D721Med (cell line): Measurements from ENCODE around the gene NVL.

Experiments used
- DNase-seq: peaks from one replicate; pipeline ENCODE4 v3.0.0; 2011; ENCODE audit warnings: low spot score; ENCODE audit not compliant: insufficient read length
- FAIRE-seq: peaks from 2 replicates; lab custom pipeline; 2011; peaks lifted over from hg19 to GRCh38; lab: Jason Lieb, UNC
- TF ChIP-seq, protein P1 (sequence below): IDR thresholded peaks from 2 replicates; pipeline ENCODE4 v1.5.1; 2012; ENCODE audit warnings: mild to moderate bottlenecking, control low read depth; ENCODE audit not compliant: insufficient read depth; ENCODE audit errors: missing control alignments

The NVL gene

DNA sequence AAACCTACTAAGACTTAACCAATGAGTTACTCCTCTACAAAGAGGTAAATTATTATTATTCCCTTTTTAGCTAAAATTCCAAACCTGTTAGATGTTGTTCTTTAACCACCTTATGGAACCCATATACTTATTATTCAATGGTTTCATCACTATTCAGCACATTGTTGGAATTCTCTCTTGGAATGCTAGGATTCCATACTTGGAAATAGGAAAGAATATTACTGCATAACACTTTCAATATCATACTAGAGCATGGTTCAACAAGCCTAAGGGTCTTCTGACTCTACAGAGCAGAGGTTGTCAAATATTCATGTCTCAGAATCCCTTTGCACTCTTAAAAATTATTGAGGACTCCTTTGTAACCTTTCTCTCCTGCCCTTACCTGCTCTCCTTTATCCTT is 77.5 kb downstream of the NVL start:
- TF ChIP-seq, protein P1, sequence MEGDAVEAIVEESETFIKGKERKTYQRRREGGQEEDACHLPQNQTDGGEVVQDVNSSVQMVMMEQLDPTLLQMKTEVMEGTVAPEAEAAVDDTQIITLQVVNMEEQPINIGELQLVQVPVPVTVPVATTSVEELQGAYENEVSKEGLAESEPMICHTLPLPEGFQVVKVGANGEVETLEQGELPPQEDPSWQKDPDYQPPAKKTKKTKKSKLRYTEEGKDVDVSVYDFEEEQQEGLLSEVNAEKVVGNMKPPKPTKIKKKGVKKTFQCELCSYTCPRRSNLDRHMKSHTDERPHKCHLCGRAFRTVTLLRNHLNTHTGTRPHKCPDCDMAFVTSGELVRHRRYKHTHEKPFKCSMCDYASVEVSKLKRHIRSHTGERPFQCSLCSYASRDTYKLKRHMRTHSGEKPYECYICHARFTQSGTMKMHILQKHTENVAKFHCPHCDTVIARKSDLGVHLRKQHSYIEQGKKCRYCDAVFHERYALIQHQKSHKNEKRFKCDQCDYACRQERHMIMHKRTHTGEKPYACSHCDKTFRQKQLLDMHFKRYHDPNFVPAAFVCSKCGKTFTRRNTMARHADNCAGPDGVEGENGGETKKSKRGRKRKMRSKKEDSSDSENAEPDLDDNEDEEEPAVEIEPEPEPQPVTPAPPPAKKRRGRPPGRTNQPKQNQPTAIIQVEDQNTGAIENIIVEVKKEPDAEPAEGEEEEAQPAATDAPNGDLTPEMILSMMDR, result no peak
- FAIRE-seq, result peak; percentile 11
- no peak for DNase-seq

DNA sequence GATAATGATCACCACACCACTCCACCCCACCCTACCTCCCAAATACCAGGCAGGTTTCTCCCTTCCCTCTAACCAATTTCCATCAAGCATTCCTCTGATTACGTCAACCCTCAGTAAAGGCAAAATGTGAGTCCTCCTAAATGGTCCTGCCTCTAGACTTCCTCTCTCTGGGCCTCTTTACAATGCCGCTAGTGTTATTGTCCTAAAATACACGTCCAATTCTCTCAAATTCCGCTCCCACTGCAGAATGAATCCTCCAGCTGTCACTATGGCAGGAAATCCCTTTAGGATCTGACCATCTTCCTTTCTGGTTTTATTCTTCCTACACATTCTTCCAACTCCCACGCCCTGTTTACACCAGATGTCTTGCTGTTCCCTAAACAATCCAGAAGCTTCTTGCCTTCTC is 78.2 kb downstream of the NVL start:
- no peak for FAIRE-seq
- no peak for DNase-seq
- TF ChIP-seq, protein P1, result no peak

DNA sequence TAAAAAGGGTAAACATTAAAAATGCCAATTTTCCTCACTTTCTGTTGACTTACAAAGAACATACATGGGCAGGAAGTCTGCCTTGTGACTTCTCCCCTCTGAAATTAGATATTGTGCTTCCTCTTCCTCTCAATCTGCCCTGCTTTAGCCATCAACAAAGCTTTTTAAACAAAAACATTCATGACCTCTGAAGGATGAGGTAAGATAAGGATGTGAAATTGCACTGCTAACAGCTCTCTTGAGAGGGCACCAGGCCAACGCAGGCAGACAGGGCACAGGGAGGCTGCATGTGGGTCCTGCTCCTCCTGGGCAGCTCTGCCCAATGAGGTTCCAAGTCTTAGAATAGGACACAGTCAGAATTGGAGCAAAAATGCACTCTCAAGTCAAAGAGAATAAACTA is 84.8 kb downstream of the NVL start:
- TF ChIP-seq, protein P1, result no peak
- DNase-seq (no peak), FAIRE-seq (no peak)

DNA sequence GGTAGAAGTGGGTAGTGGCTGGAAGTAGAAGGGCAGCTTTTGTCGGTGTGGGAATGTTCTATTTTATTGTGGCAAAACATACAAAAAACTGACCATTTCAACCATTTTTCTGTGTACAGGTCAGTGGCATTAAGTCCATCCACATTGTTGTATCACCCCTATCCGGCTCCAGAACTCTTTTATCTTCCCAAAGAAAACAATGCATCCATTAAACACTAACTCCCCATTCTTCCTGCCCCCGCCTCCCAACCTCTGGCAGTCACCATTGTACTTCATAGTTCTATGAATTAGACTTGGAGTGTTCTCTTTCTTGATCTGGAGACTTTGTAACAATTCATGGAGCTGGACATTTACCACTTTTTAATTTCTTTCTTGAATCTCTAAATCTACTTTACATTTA is 91.2 kb downstream of the NVL start:
- no peak for DNase-seq
- TF ChIP-seq, protein P1, result no peak
- FAIRE-seq, result no peak

DNA sequence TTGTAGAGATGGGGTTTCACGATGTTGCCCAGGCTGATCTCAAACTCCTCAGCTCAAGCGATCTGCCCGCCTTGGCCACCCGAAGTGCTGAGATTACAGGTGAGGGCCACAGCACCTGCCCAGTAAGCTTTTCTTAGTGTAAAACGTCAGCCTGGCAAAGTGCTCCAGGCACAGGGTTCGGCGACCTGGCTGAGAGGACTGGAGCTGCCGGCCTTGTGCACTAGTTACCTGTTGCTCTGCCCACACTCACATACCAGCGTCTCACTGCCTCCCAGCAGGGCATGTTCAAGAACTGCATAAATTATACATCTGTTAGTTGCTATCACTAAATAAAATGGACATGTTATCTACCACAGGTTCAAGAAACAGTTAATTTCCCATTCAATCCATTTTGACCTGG is 91.8 kb downstream of the NVL start:
- FAIRE-seq, result no peak
- TF ChIP-seq, protein P1, result no peak

DNA sequence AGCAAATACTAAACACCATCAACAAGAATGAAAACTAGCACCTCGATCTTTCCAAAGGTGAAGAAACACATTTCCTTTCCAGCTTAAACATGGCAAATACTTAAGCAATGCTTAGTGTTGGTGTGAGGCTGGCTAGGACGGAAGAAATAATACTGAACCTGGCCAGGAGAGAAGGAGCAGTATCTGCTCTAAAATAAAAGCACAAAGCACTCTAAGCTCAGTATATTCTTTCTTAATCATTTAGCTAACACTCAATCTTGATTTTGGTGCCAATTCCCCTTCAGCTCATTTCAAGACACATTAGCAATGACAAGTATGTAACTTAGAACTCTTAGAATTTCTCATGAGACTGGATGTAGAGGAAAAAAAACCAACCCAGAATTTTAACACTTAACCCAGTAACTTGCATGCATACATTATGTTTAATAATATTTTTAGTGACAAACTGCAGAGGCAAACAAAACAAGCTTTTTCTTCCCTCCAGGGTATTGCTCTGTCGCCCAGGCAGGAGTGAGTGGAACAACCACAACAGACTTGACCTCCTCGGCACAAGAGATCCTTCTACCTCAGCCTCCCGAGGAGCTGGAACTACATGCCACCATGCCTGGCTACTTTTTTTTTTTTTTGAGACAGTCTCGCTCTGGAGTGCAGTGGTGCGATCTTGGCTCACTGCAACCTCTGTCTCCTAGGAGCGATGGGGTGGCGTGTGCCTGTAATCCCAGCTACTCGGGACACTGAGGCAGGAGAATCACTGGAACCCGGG is 92.7 kb downstream of the NVL start:
- DNase-seq, result no peak
- TF ChIP-seq, protein P1, result no peak
- no peak for FAIRE-seq

More for the DNA sequence above, 91.8 kb downstream of the NVL start:
- no peak for DNase-seq

DNA sequence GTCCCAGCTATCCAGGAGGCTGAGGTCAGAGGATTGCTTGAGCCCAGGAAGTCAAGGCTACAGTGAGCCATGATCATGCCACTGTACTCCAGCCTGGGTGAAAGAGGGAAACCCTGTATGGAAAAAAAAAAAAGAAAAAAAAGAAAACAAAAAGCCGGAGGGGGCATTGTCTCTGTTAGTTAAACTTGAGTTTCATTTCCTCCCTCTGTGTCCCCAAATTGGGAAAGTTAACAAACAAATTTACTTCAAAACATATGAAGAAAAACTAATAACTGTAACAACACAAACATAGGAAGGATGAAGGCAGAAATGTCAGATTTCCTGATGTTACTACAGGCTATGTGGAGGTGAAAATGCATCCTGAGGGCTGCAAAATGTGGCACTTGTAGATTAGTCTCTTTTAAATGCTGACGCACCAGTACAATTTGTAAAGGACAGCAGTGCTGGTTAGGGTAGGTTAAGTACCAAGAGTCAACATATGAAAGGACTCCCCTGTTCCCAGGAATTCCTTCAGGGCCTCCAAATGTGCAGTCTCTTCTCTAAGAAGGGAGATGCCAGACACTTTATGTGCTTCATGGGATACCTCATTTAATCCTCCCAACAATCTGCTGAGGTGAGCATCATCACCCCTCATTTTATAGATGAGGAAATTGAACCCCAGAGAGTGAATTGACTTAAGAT is 94.0 kb downstream of the NVL start:
- no peak for DNase-seq
- TF ChIP-seq, protein P1, result no peak
- no peak for FAIRE-seq
